NCI-H446 treated with DMSO at 0.1 percent for 48 hours (cell line): Measurements from ENCODE around the gene UBE2D3.
A peak's percentile ranks its signal among the peaks of the same experiment; 100 is the strongest.
"Not testable (repeated sequence)": the region's sequence is repeated elsewhere in the genome, so short reads cannot be mapped to it uniquely, and the experiment has no call there.

Experiments
- DNase-seq: peaks from one replicate; lab custom pipeline; 2025; lab: John Stamatoyannopoulos, UW

UBE2D3 gene

DNA sequence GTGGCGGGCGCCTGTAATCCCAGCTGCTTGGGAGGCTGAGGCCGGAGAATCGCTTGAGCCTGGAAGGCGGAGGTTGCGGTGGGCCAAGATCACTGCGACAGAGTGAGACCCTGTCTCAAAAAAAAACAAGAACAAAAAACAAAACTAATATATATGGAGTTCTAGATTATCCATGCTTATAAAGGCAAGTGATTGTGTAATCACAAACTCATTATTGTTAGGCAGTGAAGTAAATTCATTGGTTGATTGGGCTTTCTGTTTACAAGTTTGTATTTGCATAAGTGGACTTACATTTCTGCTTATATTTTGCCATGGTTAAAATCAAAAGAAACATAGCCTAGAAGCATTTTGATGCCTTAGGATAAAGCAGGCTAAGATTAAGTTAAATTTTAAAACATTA lies 2.5 kb upstream of the UBE2D3 start:
- DNase-seq: no peak

DNA sequence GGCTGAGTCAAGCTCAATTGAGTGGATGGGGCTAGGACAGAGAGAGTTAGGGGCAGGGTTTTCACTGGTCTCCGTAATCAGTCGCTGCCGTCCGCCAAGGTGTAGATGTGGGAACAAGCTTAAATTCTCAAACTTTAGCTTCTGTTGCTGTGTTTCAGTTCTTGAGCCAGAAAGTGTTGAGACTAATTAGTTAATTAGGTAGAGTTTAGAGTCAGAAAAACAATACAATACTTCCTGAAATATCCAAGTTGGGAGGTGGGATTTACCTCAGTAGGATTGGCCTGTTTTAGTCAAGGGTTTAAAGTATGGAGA lies 1.1 kb upstream of the UBE2D3 start:
- no peak for DNase-seq

DNA sequence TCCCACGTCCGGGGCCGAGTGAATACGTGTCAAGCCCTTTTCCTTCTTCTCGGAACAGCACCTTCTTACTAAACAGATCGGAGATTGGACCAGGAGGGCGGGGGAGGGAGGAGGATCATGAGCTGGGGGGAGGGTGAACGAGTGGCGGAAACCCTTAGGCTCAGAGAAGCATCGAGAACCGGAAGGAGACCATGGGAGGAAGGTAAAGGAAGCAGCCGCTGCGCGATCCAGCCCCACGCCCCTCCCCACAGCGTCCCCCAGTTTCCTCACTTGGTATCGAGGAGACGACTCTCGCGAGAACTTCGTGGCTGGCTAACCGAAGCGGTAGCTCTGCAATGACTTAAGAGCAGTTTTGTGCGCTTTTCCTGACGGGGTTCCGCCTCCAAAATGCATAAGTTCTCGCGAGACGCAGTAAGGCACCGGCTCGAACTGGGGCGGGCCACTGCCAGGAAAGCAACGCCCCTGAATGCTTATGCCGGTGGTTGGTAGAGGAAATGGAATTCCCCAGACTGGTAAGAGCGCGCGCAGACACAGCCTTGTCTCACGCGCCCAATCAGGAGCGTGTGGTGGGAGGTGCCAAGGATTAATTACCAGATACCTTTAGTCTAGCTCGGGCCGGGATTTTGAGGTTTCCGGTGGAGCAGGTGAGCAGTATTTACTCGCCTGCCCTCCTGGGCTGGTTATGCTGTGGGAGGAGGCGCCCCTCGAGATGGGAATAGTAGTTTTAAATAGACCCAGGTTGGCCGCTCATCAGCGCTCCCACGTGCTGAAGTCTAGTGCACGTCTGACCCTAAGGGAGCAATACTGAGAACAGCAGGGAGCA lies 534 bp upstream of the UBE2D3 start:
- DNase-seq: peak; percentile 99

DNA sequence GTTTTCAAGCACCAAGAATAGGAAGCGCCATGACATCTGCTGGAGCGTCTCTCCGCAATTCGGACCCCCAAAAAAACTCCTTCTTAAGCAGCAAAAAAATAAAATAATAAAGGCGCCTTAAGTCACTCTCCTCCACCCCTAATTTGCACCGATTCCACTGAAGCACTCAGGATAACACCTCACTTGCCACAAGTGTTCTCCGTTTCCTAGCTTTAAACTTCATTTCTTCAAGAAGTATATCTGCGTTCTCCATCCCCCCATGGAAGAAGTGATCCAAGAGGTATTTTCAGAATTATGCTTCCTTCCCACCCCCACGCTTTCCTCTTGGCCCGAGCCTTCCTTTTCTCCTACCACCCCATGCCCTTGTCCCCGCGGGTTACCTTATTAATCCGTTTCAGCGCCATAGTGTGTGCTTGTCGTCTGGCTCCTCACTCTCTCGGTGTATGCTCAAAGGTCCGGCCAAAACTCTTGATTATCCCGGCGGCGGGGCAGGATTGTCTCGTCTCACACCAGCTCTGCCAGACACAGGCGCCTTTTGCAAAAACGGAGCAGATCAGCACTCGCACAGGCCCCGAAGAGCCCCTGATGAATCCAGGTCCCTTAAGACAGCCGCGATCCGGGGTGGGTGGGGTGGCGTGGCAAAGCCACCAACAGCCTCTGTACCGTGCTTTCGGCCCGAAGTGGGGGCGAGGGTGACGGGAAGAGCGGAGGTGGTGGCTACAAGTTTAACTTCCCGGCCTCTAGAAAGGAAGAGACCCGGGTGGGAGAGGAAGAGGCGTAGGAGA lies 1.1 kb downstream of the UBE2D3 start:
- no peak for DNase-seq

DNA sequence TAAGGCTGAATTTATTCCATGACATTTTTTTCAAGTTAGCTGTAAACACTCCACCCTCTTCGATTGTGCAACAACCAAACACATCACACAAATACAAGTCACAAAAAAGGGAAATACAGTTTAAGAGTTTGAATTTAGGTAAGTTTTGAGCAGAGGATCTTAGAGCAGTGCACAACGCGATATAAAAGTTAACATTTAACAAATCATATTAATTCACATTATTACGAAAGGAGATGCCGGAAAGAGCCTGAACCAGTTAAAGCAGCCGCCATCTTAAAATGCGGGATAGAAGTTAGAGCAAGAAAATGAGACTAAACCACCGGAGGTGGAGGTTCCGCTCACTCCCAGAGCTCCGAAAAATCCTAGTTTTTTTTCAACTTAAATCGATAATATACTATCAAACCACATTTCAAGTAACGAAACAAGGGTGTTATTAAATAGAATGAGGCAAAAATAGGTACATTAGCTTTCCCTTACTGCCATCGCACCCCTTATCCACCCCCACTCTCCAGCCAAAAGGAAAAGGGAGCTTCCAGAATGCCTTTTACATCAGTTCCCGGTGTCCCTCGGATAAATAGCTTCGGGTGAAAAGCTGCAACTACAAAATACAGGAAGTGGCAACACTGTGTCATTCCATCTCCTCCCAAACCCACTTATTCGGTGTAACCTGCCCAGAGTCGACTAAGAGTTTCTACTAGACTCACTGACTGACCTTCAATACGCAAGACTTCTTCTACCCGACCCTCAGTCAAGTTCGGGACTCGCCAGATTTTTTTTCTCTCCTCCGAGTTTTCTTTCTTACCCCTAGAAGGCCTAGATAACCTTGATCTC lies 1.9 kb downstream of the UBE2D3 start:
- DNase-seq: peak; percentile 55

- no peak for DNase-seq
Observed at GRCh38 chr4:102824398-102824797, 3.0 kb downstream of the UBE2D3 start.

DNA sequence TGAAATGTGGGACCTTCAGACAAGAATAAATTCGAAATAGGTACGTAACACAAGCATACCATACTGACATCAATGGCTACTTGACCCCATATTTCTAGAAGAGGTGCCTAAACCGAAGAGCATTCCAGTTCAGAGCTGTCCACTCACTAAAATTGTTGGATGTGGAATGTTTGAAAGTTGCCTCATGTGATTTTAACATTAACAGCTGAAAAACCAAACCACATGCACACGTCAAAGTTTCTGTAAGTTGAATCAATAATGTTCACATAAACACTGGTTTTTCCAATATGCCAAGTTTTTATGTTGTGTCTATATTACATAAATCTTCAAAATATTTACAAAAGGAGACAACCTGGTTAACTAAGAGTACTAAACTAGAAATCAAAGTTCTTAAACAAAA lies 3.5 kb downstream of the UBE2D3 start:
- DNase-seq: no peak

DNA sequence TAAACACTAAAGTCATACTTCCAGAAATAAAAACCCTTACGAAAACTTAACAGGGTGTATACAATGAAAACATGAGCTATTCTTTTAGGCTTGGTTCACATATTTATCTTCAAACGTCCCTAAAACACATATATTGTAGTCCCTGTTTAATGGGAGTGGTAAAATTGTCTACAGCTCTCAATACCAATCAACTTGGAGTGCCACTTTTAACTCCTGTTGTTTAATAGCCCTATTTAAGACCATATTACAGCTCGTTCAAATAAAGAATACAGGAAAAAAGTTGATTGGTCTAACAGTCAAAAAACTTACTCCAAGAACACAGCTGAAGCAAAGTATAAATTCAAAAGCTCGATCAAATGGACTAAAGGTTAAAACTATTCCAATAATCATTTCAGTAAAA lies 3.9 kb downstream of the UBE2D3 start:
- DNase-seq: no peak

GRCh38 chr4:102819588-102820365 lies 7.6 kb downstream of the UBE2D3 start:
- DNase-seq: no peak

DNA sequence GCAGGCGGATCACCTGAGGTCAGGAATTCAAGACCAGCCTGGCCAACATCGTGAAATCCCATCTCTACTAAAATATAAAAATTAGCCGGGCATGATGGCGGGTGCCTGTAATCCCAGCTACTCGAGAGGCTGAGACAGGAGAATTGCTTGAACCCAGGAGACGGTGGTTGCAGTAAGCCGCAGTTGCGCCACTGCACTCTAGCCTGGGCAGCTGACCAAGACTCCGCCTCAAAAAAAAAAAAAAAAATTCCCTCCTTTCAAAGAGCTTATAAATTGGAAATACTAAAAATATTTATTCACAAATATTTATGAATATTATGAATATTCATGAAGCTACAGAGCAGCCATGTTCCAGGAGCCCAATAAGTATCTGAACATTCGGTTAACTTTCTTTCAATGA lies 8.3 kb downstream of the UBE2D3 start:
- DNase-seq: not testable (repeated sequence)

- DNase-seq: no peak
Observed at GRCh38 chr4:102817613-102818268, 9.6 kb downstream of the UBE2D3 start.

- no peak for DNase-seq
Observed at GRCh38 chr4:102817021-102817605, 10.2 kb downstream of the UBE2D3 start.

DNA sequence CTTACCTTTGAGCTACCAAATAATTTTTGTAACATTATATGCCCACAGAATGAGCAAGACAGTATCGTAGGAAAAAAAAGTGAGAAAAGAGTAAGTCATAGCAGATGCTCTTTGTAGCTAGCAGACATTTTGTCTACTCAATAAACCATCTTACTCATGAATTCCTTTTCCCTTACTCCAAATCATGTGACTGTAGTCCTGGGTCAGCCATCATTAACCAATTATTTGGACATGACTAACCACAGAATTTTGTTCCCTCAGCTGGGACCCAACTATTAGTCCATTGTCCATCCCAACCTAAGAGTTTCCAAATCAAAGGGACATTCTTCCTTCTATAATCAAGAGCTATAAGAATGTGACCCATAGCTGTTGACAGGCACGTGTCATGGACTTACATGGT lies 11.4 kb downstream of the UBE2D3 start:
- no peak for DNase-seq

DNA sequence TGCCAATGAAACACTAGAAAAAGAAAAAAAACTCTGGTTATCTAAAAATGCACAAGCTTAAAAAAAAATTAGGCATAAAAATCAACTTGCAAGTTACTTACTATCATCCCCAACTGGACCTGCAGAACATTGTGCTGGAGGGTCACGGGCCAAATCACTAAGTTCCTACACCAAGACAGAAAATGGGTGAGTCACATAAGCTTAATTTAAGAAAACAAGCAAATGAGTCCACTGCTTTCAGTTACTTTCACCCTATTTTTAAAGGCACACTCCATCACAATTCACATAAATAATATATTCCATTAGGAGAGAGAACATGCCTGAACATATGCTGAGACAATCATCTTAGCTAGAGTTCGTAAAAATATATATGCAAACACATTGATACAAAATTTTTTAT lies 17.7 kb downstream of the UBE2D3 start:
- DNase-seq: no peak

DNA sequence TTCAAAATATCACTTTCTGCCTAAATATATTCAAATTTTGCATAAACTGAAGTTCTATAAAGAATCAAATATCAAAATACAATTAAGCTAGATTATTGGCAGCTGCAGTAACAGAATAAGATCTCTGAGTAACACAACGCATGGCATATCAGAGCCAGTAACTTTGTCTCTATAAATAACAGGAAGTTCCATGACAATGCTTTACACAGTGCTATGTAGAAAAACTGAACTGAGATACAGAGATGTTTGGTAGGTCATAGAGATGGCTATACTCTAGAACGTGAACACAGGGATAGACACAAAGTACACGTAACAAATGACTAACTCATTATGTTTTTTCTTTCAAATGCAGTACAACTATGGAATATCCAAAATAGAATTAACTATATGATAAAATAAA lies 18.2 kb downstream of the UBE2D3 start:
- no peak for DNase-seq

DNA sequence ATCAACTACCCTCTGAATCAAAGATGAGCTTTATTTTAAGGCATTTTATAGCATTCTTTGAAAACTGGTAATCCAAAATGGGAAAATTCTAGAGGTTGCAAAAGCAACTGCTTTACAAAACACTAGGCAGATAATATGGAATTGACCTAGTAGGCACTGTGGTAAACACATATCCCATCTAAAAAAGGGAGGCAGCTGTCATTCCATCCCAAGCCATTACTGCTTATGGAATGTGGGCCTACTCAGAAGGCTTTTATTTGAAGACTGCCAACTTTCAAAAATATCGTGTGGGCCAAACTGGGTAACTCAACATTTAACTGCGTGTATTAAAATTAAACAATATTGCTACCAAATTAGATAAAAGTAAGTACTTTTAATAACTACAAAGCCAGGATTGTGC lies 19.3 kb downstream of the UBE2D3 start:
- DNase-seq: no peak

GRCh38 chr4:102807345-102807744 lies 20.0 kb downstream of the UBE2D3 start:
- no peak for DNase-seq

- no peak for DNase-seq
Observed at GRCh38 chr4:102799816-102800215, 27.5 kb downstream of the UBE2D3 start.

GRCh38 chr4:102794999-102795398 lies 32.4 kb downstream of the UBE2D3 start:
- DNase-seq: no peak

- DNase-seq: no peak
Observed at GRCh38 chr4:102792361-102792936, 34.9 kb downstream of the UBE2D3 start.
